A673 (cell line): ENCODE results near the gene CFAP100. TPM values are rescaled to one million over a fixed set of nuclear protein-coding genes. Genes with fewer than 3 reads are reported as not detected.

Experiments
- BruUV-seq: library from RNA; stranded (reverse); fragments of 400-500 nt; replicated peaks from 2 replicates; lab custom pipeline; 2021; lab: Mats Ljungman, UMichigan
- CTCF ChIA-PET: fragments of 300-600 bp; sonication (Branson Sonifier 250); formaldehyde crosslinking; loops from one replicate; lab custom pipeline; 2022; ENCODE audit warnings: antibody characterized with exemption; lab: Charles Lee
- POLR2A ChIA-PET: fragments of 300-600 bp; sonication (Branson Sonifier 250); formaldehyde crosslinking; loops from one replicate; lab custom pipeline; 2022; ENCODE audit warnings: antibody characterized with exemption; ENCODE audit not compliant: low non-redundant PET; lab: Charles Lee
- DNase-seq: peaks from one replicate; pipeline ENCODE4 v3.0.0-alpha.2; 2015; ENCODE audit warnings: low spot score
- H3K27ac ChIP-seq: fragments of 200-600 bp; sonication (generic); 2 replicates; pipeline ENCODE4 v1.5.1; 2016; ENCODE audit warnings: mixed run types, low read depth, mild to moderate bottlenecking, mixed read lengths, antibody characterized with exemption, low read length; ENCODE audit not compliant: poor library complexity, severe bottlenecking
- H3K27me3 ChIP-seq: fragments of 200-600 bp; sonication (generic); replicated peaks from 2 replicates; pipeline ENCODE4 v1.6.1; 2017; ENCODE audit warnings: mixed run types, low read depth, mild to moderate bottlenecking, mixed read lengths, antibody characterized with exemption, low read length; ENCODE audit not compliant: insufficient read depth, poor library complexity
- H3K36me3 ChIP-seq: fragments of 200-600 bp; sonication (generic); 2 replicates; pipeline ENCODE4 v1.6.1; 2016; ENCODE audit warnings: mixed run types, mild to moderate bottlenecking, mixed read lengths, antibody characterized with exemption, low read length; ENCODE audit not compliant: insufficient read depth, poor library complexity, severe bottlenecking
- H3K4me1 ChIP-seq: fragments of 200-600 bp; sonication (generic); 2 replicates; pipeline ENCODE4 v1.6.1; 2017; ENCODE audit warnings: mixed run types, mild to moderate bottlenecking, mixed read lengths, antibody characterized with exemption, low read length; ENCODE audit not compliant: insufficient read depth, poor library complexity, severe bottlenecking
- H3K4me3 ChIP-seq: fragments of 200-600 bp; sonication (generic); 2 replicates; pipeline ENCODE4 v1.5.1; 2016; ENCODE audit warnings: low read depth, mixed run types, mild to moderate bottlenecking, mixed read lengths, low read length; ENCODE audit not compliant: poor library complexity, severe bottlenecking
- H3K9me3 ChIP-seq: fragments of 200-600 bp; sonication (generic); 2 replicates; pipeline ENCODE4 v1.6.1; 2016; ENCODE audit warnings: mixed run types, low read depth, mild to moderate bottlenecking, mixed read lengths, antibody characterized with exemption, low read length; ENCODE audit not compliant: poor library complexity, severe bottlenecking
- EZH2 ChIP-seq: fragments of 200-600 bp; sonication (generic); IDR thresholded peaks from 2 replicates; pipeline ENCODE4 v1.6.1; 2017; ENCODE audit warnings: borderline replicate concordance, low read depth, mild to moderate bottlenecking, mixed read lengths, antibody characterized with exemption, low read length; ENCODE audit not compliant: poor library complexity, severe bottlenecking
- intact Hi-C: fragments of 100-400 bp; cut with micrococcal nuclease; formaldehyde crosslinking; loops from one replicate; pipeline ENCODE4 v1.10.0; 2022; ENCODE audit not compliant: unreplicated experiment
- total RNA-seq: library from RNA; stranded (reverse); gene quantifications from 2 replicates; pipeline ENCODE4 v1.2.3, GENCODE V29; 2021
- TF ChIP-seq, protein P1 (sequence below): fragments of 300-800, 200-600 bp; sonication (generic); conservative IDR thresholded peaks from 2 replicates; pipeline ENCODE4 v1.5.1; 2017; ENCODE audit warnings: low read depth, mild to moderate bottlenecking, antibody characterized with exemption, low read length, moderate library complexity, mixed read lengths

CFAP100 gene
- total RNA-seq, 1 experiment from 2014 or later: not detected

DNA sequence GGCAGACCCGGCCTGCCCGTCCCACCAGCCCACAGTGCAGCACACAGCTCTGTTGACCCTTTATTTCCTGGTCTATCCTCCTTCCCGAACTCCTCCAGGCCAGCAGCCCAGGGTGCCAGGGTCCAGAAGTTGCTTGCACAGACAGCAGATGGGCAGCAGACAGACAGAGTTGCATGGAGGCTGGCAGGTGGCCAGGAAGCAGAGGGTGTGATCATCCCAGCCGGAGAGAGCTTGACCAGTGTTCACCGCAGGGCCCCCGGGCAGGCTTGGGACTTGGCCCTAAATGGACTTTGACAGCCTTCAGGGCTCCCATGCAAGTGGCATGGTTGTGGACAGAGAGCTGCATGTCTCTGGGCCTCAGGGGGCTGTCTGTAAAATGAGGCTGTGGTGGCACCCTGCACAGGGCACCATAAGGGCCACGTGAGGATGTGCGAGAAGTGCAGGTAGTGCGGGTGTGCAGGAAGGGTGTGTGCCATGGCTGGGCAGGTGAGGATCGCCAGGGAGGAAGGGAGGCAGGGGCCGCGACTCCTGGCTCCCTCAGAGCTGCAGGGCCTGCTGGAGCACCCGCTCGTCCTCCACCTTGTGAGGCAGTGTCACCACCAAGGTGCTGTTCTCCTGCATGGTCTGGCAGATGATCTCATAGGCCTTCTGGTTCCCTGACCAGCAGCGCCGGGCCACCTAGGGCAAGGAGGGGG is 87.2 kb downstream of the CFAP100 start:
- POLR2A ChIA-PET: no interaction called here
- intact Hi-C loops: no loop called here
- no TSS peak for BruUV-seq
- CTCF ChIA-PET: no interaction called here
- TF ChIP-seq, protein P1, sequence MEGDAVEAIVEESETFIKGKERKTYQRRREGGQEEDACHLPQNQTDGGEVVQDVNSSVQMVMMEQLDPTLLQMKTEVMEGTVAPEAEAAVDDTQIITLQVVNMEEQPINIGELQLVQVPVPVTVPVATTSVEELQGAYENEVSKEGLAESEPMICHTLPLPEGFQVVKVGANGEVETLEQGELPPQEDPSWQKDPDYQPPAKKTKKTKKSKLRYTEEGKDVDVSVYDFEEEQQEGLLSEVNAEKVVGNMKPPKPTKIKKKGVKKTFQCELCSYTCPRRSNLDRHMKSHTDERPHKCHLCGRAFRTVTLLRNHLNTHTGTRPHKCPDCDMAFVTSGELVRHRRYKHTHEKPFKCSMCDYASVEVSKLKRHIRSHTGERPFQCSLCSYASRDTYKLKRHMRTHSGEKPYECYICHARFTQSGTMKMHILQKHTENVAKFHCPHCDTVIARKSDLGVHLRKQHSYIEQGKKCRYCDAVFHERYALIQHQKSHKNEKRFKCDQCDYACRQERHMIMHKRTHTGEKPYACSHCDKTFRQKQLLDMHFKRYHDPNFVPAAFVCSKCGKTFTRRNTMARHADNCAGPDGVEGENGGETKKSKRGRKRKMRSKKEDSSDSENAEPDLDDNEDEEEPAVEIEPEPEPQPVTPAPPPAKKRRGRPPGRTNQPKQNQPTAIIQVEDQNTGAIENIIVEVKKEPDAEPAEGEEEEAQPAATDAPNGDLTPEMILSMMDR: no peak
- no peak for TF ChIP-seq EZH2
- Histone ChIP-seq H3K36me3 (no peaks in the 10 kb centered on the region), H3K4me1 (peaks cover under 1% of the 10 kb centered on the region), H3K27ac (no peak overlapping the region), H3K27me3 (no peaks in the 10 kb centered on the region), H3K4me3 (no peak overlapping the region), H3K9me3 (no peaks in the 10 kb centered on the region)
- DNase-seq: no peak

DNA sequence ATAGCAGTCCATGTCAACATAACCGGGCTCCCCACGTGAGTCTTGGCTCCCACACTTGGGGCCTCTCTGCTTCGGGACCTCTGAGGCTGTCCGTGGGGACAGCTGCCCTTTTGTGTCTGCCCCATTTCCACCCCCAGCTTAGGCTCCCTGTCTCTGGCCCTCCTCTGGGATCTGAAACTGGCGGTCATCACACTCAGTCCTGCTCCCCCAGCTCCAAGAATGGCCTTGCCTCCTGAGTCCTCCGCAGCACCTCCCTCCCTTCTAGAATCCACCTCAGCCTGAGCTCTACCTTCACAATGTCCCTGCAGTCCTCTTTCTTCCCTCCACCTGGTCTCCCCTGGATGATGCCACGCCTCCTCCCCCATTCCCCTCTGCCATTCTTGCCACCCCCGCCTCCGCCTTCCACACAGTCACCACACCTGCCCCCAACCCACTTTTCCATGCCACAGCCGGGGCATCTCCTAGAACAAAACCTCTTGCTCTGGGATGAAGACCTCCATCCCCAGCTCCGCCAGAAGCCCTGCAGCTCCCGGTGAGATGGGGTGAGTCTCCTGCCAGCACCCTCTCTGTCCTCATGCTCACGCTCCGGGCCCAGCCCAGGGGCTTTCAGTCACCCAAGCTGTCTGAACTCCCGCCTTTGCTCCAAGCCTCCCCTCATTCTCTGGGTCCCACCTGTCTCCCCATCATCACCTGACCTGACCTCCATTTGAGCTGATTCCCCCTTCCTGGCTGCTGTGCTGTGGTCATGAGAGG is 88.0 kb downstream of the CFAP100 start:
- no peak for DNase-seq
- POLR2A ChIA-PET: no interaction called here
- Histone ChIP-seq H3K4me3 (no peak overlapping the region), H3K9me3 (no peaks in the 10 kb centered on the region), H3K4me1 (peaks cover 6% of the 10 kb centered on the region), H3K36me3 (no peaks in the 10 kb centered on the region), H3K27ac (no peak overlapping the region), H3K27me3 (no peaks in the 10 kb centered on the region)
- TF ChIP-seq, protein P1: no peak
- TF ChIP-seq EZH2: no peak
- intact Hi-C loops: no loop called here
- BruUV-seq: no TSS peak
- CTCF ChIA-PET: no interaction called here

DNA sequence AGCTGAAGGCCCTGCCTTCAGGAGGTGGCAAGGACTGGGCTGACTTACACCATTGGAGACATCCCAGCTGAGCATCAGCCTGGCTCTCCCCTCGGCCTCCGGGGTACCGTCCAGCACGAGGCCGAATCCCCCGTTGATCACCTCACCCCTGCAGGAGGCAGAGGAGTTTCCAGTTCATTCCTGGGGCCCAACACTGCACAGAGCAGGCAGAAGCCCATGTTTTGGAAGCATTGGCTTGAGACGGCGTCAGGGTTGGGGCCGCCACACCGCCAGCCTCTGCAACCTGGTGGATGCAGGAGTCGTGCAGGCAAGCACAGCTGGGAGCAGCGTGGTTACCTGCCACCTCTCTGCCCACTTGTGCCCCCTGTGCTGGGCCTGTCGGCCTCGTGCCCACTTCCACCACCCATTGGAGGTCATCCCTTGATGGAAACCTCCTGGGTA is 88.6 kb downstream of the CFAP100 start:
- no peak overlapping the region for H3K4me3 ChIP-seq
- ChIA-PET CTCF (no interaction called here), POLR2A (no interaction called here)
- TF ChIP-seq EZH2: no peak
- TF ChIP-seq, protein P1: no peak
- H3K27ac ChIP-seq: no peak overlapping the region
- H3K36me3 ChIP-seq: no peaks in the 10 kb centered on the region
- peaks cover 6% of the 10 kb centered on the region for H3K4me1 ChIP-seq
- intact Hi-C loops: no loop called here
- no peaks in the 10 kb centered on the region for H3K27me3 ChIP-seq
- DNase-seq: no peak
- BruUV-seq: no TSS peak
- no peaks in the 10 kb centered on the region for H3K9me3 ChIP-seq
